Keratinocyte (primary cell): ENCODE results near the gene LIG1. TPM values are rescaled to one million over a fixed set of nuclear protein-coding genes. Genes with fewer than 3 reads are reported as not detected.

ENCODE experiments used
- DNase-seq: peaks from one replicate; pipeline ENCODE4 v3.0.0-alpha.2; 2011; ENCODE audit warnings: low read depth, missing footprints, low spot score
- FAIRE-seq: peaks from 2 replicates; lab custom pipeline; 2011; peaks lifted over from hg19 to GRCh38; lab: Jason Lieb, UNC
- H2AFZ ChIP-seq: 2 replicates; pipeline ENCODE4 v1.6.0; 2012; ENCODE audit warnings: low read length, control low read depth, inconsistent platforms; ENCODE audit not compliant: control insufficient read depth
- H3K27ac ChIP-seq: 2 replicates; pipeline ENCODE4 v1.5.1; 2011; ENCODE audit warnings: low read length; ENCODE audit not compliant: control insufficient read depth, insufficient read depth
- H3K27me3 ChIP-seq: 3 replicates; pipeline ENCODE4 v1.6.0; 2011; ENCODE audit warnings: low read length; ENCODE audit not compliant: control insufficient read depth, insufficient read depth; ENCODE audit errors: extremely low read depth
- H3K36me3 ChIP-seq, 2 experiments: 2 replicates in 1 of 2; 3 replicates in 1 of 2; pipeline ENCODE4 v1.5.1; 2011; ENCODE audit warnings: low read length in 2 of 2, mild to moderate bottlenecking in 1 of 2; ENCODE audit not compliant: control insufficient read depth in 2 of 2, insufficient read depth in 2 of 2; ENCODE audit errors: extremely low read depth in 1 of 2
- H3K4me1 ChIP-seq: 3 replicates; pipeline ENCODE4 v1.5.1; 2011; ENCODE audit warnings: low read length; ENCODE audit not compliant: control insufficient read depth, insufficient read depth; ENCODE audit errors: extremely low read depth
- H3K4me2 ChIP-seq: 3 replicates; pipeline ENCODE4 v1.6.0; 2011; ENCODE audit warnings: low read depth, low read length; ENCODE audit not compliant: control insufficient read depth, insufficient read depth; ENCODE audit errors: extremely low read depth
- H3K4me3 ChIP-seq, 3 experiments: fragments of 200-600 bp in 1 of 3; sonication (generic) in 1 of 3; 2 replicates in 2 of 3; 3 replicates in 1 of 3; pipeline ENCODE4 v1.5.1; 2011 to 2016; ENCODE audit warnings: low read length in 3 of 3, mild to moderate bottlenecking in 3 of 3, control low read depth in 2 of 3, inconsistent platforms in 1 of 3, low read depth in 1 of 3, mixed read lengths in 1 of 3, mixed run types in 1 of 3, moderate library complexity in 1 of 3; ENCODE audit not compliant: control insufficient read depth in 2 of 3, insufficient read depth in 2 of 3; ENCODE audit errors: extremely low read depth in 1 of 3
- H3K79me2 ChIP-seq: 2 replicates; pipeline ENCODE4 v1.6.0; 2012; ENCODE audit warnings: low read length; ENCODE audit not compliant: control insufficient read depth, insufficient read depth
- H3K9ac ChIP-seq: 3 replicates; pipeline ENCODE4 v1.6.0; 2011; ENCODE audit warnings: low read length; ENCODE audit not compliant: control insufficient read depth, insufficient read depth; ENCODE audit errors: extremely low read depth
- H3K9me1 ChIP-seq: 3 replicates; pipeline ENCODE4 v1.6.0; 2011; ENCODE audit warnings: low read length; ENCODE audit not compliant: control insufficient read depth, insufficient read depth; ENCODE audit errors: extremely low read depth
- H3K9me3 ChIP-seq: 2 replicates; pipeline ENCODE4 v1.5.1; 2012; ENCODE audit warnings: low read depth, low read length; ENCODE audit not compliant: control insufficient read depth
- H4K20me1 ChIP-seq: 3 replicates; pipeline ENCODE4 v1.6.0; 2011; ENCODE audit warnings: low read length; ENCODE audit not compliant: control insufficient read depth, insufficient read depth; ENCODE audit errors: extremely low read depth
- CTCF ChIP-seq, 3 experiments: IDR thresholded peaks in 1 of 3; conservative IDR thresholded peaks in 1 of 3; optimal IDR thresholded peaks in 1 of 3; 2 replicates in 2 of 3; 3 replicates in 1 of 3; pipeline versions ENCODE3 to v1.5.1; 2011; ENCODE audit warnings: low read length in 3 of 3, mild to moderate bottlenecking in 3 of 3, moderate library complexity in 2 of 3, control low read depth in 1 of 3, inconsistent platforms in 1 of 3; ENCODE audit not compliant: insufficient read depth in 2 of 3; ENCODE audit errors: extremely low read depth in 1 of 3
- EZH2 ChIP-seq: IDR thresholded peaks from one replicate; pipeline ENCODE4 v1.6.1; 2012; ENCODE audit warnings: inconsistent platforms, mild to moderate bottlenecking, low read length, moderate library complexity
- dilution Hi-C: fragments of 300-500 bp; cut with MboI; formaldehyde crosslinking; loops from one replicate; pipeline ENCODE4 v1.7.0; 2020; ENCODE audit warnings: low sequenced_read_pairs; ENCODE audit not compliant: extremely low pct_ligation_motif_present
- polyA plus RNA-seq, 5 experiments: library from polyadenylated mRNA; depleted of rRNA in 3 of 5; stranded (reverse) in 3 of 5; stranded (forward) in 1 of 5; unstranded in 1 of 5; fragments of >200 nt; gene quantifications; 1 replicate in 1 of 5; 2 replicates in 3 of 5; 3 replicates in 1 of 5; pipeline versions ENCODE4 v1.2.1 to v1.2.3, GENCODE V29; 2011 to 2012; ENCODE audit warnings: missing spikeins in 2 of 5, low read depth in 1 of 5, low replicate concordance in 1 of 5

The LIG1 gene
- polyA plus RNA-seq, 1 donor (not counting 4 experiments of a cell fraction or from before 2014, with no cell fraction given): 16.5 TPM

- TF ChIP-seq EZH2: no peak
- TF ChIP-seq CTCF (optimal IDR thresholded peaks at IDR 0.05 in 1 of 3, IDR thresholded peaks at IDR 0.05 in 1 of 3, conservative IDR thresholded peaks at IDR 0.05 in 1 of 3; ENCODE audit: extremely low read depth in 1 of 3, insufficient read depth in 2 of 3, low read length in 3 of 3): no peak
- Histone ChIP-seq H3K27me3 (no peaks in the 10 kb centered on the region), H3K9me3 (no peaks in the 10 kb centered on the region), H3K4me3 (peak overlapping the region; percentile 84 to 96 (median 92)), H3K27ac (peak overlapping the region; percentile 64), H3K4me2 (peak overlapping the region; percentile 100), H3K4me1 (peaks cover 12% of the 10 kb centered on the region), H3K36me3 (peaks cover 3 to 8% of the 10 kb centered on the region in 2 experiments), H3K9me1 (no peaks in the 10 kb centered on the region), H3K79me2 (peaks cover 37% of the 10 kb centered on the region), H3K9ac (peak overlapping the region; percentile 89), H4K20me1 (no peaks in the 10 kb centered on the region), H2AFZ (peak overlapping the region; percentile 89)
- FAIRE-seq: no peak
- DNase-seq: no peak
- dilution Hi-C loops: no loop called here
Measured at GRCh38 chr19:48170817-48171347, 738 bp upstream of the LIG1 start.

GRCh38 chr19:48169578-48169938 lies 586 bp downstream of the LIG1 start:
- peak overlapping the region; percentile 14 for H3K27ac ChIP-seq
- peak overlapping the region; percentile 89 for H3K9ac ChIP-seq
- H3K9me3 ChIP-seq: no peaks in the 10 kb centered on the region
- H3K4me3 ChIP-seq: peak overlapping the region; percentile 84 to 96 (median 92)
- TF ChIP-seq EZH2: no peak
- no peak for TF ChIP-seq CTCF (optimal IDR thresholded peaks at IDR 0.05 in 1 of 3, IDR thresholded peaks at IDR 0.05 in 1 of 3, conservative IDR thresholded peaks at IDR 0.05 in 1 of 3; ENCODE audit: extremely low read depth in 1 of 3, insufficient read depth in 2 of 3, low read length in 3 of 3)
- H3K36me3 ChIP-seq: peaks cover 3 to 8% of the 10 kb centered on the region in 2 experiments
- H3K4me1 ChIP-seq: peaks cover 12% of the 10 kb centered on the region
- H3K9me1 ChIP-seq: no peaks in the 10 kb centered on the region
- no peaks in the 10 kb centered on the region for H4K20me1 ChIP-seq
- H3K27me3 ChIP-seq: no peaks in the 10 kb centered on the region
- FAIRE-seq: no peak
- H3K4me2 ChIP-seq: peak overlapping the region; percentile 84
- dilution Hi-C loops: no loop called here
- peak overlapping the region; percentile 97 for H2AFZ ChIP-seq
- H3K79me2 ChIP-seq: peaks cover 38% of the 10 kb centered on the region
- DNase-seq: peak; percentile 48
